ENCODE results near the gene PDE4D.

Gene PDE4D

DNA sequence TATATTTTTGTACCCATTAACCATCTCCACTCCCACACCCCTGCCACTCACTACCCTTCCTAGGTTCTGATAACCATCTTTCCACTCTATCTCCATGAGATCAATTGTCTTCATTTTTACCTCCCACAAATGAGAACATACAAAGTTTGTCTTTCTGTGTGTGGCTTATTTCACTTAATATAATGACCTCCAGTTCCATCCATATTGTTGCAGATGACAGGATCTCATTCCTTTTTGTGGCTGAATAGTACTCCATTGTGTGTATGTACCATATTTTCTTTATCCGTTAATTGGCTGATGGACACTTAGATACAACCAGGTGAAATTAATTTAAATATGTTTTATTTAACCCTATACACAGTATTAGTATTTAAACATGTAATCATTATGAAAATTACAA is 552.9 kb downstream of the PDE4D start:
- Mint-ChIP-seq H3K9me3 (no peaks in the 10 kb centered on the region), H3K36me3 (ENCODE audit: low read depth) (no peaks in the 10 kb centered on the region), H3K27ac (no peak overlapping the region), H3K27me3 (no peaks in the 10 kb centered on the region), H3K4me1 (ENCODE audit: low read depth) (no peaks in the 10 kb centered on the region), H3K4me3 (no peak overlapping the region)
- intact Hi-C loops (cut with micrococcal nuclease): no loop called here

DNA sequence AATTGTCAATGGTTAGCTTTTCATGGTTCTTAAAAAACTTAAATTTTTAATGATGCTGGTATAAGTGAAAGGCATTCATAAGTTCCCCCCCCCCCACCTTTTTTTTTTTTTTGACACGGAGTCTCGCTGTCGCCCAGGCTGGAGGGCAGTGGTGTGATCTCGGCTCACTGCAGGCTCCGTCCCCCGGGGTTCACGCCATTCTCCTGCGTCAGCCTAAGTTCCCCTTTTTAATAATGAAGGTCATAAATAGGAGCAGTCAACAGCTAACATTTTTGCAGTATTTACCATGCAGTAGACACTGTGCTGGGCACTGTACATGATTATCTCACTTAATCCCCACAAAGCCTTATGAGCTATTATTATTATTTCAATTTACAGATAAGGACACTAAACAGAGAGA is 556.3 kb downstream of the PDE4D start:
- H3K36me3 Mint-ChIP-seq (ENCODE audit: low read depth): no peaks in the 10 kb centered on the region
- H3K4me3 Mint-ChIP-seq: peak overlapping the region; percentile 26
- H3K27ac Mint-ChIP-seq: no peak overlapping the region
- H3K27me3 Mint-ChIP-seq: no peaks in the 10 kb centered on the region
- intact Hi-C loops (cut with micrococcal nuclease): no loop called here
- H3K9me3 Mint-ChIP-seq: no peaks in the 10 kb centered on the region
- no peaks in the 10 kb centered on the region for H3K4me1 Mint-ChIP-seq (ENCODE audit: low read depth)

DNA sequence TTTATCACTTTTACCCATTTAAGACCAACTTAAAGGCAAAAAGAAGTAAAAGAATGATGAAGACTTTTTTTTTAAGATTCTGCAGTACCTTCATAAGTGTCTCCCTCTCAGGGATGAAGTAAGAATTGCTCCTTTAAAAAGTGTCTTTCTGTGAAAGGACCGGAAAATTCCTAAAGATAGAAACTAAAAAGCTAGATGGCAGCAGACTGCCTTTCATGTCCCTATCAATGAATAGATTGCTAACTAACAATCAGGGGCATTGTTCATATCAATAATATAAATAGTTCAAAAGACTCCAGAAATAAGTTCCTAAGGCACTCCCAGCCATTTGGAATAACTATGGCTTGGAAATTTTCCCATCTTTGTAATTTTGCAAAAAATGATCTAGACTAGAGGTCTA is 558.0 kb downstream of the PDE4D start:
- intact Hi-C loops (cut with micrococcal nuclease): no loop called here
- no peaks in the 10 kb centered on the region for H3K27me3 Mint-ChIP-seq
- no peak overlapping the region for H3K27ac Mint-ChIP-seq
- H3K36me3 Mint-ChIP-seq (ENCODE audit: low read depth): no peaks in the 10 kb centered on the region
- H3K9me3 Mint-ChIP-seq: no peaks in the 10 kb centered on the region
- H3K4me3 Mint-ChIP-seq: no peak overlapping the region
- H3K4me1 Mint-ChIP-seq (ENCODE audit: low read depth): no peaks in the 10 kb centered on the region

DNA sequence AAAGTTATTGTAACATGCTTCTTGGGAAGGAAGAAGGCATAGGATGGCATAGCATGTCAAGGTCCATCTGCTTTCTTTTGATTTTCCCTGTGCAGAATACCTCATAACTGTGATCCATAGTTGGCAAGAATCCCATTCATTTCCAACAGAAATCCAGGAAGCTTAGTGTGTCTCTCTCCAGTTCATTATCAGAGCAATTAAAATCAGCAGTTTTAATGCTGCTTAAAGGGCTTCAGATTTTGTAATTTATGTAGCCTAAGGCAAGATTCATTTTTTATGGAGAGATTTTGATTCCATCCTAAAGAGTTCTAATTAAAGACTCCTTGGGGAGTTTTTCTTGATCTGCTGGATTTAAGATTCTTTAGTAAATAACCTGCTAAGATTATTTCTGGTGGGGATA is 560.1 kb downstream of the PDE4D start:
- Mint-ChIP-seq H3K9me3 (no peaks in the 10 kb centered on the region), H3K27ac (no peak overlapping the region), H3K4me1 (ENCODE audit: low read depth) (no peaks in the 10 kb centered on the region), H3K36me3 (ENCODE audit: low read depth) (no peaks in the 10 kb centered on the region), H3K4me3 (no peak overlapping the region), H3K27me3 (no peaks in the 10 kb centered on the region)
- intact Hi-C loops (cut with micrococcal nuclease): no loop called here

DNA sequence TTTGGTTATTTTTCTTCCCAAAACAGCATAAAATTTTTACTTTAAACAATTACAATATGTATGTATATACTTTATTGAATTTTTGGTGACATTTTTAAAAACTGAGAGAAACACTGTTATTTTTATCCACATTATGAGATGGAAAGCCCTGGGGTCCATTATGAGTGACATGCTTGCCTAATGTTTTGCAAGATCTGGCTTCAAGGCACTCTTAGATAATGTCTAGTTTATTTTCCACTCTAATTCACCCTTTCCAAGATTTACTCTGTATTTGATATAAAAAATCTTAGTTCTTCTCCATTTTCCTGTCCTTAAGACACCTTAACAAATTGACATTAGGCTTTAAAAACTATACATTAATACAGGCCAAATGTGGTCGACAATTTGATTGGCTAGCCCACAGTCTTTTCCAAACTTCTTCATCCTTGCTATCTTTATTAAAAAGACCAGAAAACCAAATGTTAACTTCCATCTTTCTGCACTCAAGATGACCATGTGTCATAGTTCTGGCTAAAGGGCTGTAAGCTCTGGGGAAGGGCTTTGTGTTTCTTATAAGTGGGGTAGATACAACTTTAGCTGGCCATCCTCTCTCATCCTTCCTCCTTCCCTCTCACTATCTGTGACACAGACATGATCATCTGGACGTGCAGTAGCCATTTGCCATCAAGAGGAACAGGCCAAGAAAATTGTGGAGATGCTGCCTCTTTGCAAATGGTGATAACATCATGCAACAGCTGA is 561.1 kb downstream of the PDE4D start:
- Mint-ChIP-seq H3K27me3 (no peaks in the 10 kb centered on the region), H3K36me3 (ENCODE audit: low read depth) (no peaks in the 10 kb centered on the region), H3K4me3 (no peak overlapping the region), H3K9me3 (no peaks in the 10 kb centered on the region), H3K4me1 (ENCODE audit: low read depth) (no peaks in the 10 kb centered on the region), H3K27ac (no peak overlapping the region)
- intact Hi-C loops (cut with micrococcal nuclease): no loop called here

DNA sequence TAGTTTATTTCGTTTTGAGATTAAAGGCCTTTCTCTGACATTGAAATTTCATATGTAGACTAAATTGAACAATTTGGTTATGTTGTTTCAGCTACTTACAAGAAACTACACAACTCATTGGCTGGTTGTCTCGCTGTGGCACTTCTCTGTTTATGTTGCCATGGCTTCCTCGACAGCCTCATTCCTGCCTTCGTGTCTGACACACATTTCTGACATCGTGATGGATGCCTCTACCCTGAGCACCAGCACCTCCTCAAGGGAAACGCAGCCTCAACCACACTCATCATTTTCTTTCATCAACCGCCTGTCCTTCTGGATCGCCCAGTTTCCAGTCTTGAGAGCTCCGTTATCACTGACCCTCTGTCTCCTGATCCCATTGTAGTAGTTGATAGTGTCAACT is 562.8 kb downstream of the PDE4D start:
- Mint-ChIP-seq H3K27ac (no peak overlapping the region), H3K36me3 (ENCODE audit: low read depth) (no peaks in the 10 kb centered on the region), H3K4me1 (ENCODE audit: low read depth) (no peaks in the 10 kb centered on the region), H3K4me3 (no peak overlapping the region), H3K27me3 (no peaks in the 10 kb centered on the region), H3K9me3 (no peaks in the 10 kb centered on the region)
- intact Hi-C loops (cut with micrococcal nuclease): no loop called here

DNA sequence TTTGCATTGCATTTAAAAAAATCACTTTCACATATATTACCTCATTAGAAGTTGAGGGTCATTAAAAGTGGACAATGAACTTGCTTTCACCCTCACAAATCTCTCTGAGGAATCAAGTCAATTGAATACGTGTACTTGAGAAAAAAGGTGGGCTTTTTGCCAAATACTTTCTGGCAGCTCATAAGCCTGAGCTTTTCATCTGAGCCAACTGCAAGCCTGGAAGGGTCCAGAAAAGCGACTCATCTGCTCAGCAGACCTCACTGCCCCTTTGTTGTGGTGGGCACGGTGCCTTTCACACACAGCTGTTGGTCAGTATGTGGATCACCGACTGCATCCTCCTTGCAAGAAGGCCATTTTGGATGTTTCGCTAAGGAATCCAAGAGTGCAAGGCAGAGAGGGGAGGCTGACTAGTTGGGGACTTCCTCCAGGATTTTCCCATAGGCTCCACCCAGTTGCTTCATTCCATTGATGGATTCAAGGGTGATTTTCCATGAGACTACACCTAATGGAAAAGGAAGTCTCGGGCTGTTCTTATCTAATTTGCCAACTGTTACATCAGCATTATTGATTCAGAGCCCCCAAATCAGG is 564.7 kb downstream of the PDE4D start:
- H3K4me3 Mint-ChIP-seq: no peak overlapping the region
- no peaks in the 10 kb centered on the region for H3K4me1 Mint-ChIP-seq (ENCODE audit: low read depth)
- no peaks in the 10 kb centered on the region for H3K27me3 Mint-ChIP-seq
- intact Hi-C loops (cut with micrococcal nuclease): no loop called here
- H3K36me3 Mint-ChIP-seq (ENCODE audit: low read depth): no peaks in the 10 kb centered on the region
- no peak overlapping the region for H3K27ac Mint-ChIP-seq
- no peaks in the 10 kb centered on the region for H3K9me3 Mint-ChIP-seq

DNA sequence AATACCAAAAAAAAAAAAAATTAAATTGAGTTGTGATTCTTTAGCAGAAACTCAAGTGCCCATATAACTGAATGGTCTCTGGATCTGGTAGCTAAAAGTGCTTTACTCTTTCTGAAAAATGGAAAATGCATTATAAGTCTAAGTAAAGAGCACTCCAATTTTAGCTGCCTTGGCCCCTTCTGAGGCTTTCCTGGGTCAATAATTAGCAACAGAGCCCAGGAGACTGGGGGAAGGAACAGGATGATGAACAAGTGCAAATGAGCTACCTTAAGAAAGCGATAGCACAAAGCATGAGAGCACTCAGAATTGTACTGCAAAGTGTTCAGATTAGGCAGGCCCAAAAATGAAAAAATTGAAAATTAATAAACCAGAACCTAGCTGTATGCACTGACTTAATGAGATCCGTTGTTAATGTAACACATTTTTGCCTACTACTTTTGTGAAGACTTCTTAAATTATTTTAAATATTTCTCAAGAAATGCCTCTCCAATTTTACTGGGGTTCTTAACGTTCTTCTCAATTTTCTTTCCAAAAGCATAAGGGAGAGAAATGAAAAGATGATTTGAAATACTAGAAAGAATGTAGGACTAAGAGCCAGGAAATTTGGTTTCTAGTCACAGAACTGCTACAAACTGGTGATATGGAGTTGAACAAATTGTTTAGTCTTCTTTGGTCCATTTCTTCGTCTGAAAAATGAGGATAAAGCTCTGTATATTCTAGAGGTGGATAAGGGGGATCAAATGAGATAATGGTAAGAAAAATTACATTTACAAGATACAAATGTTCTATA is 566.1 kb downstream of the PDE4D start:
- intact Hi-C loops (cut with micrococcal nuclease): no loop called here
- Mint-ChIP-seq H3K9me3 (no peaks in the 10 kb centered on the region), H3K4me1 (ENCODE audit: low read depth) (no peaks in the 10 kb centered on the region), H3K27me3 (no peaks in the 10 kb centered on the region), H3K36me3 (ENCODE audit: low read depth) (no peaks in the 10 kb centered on the region), H3K4me3 (no peak overlapping the region), H3K27ac (no peak overlapping the region)

DNA sequence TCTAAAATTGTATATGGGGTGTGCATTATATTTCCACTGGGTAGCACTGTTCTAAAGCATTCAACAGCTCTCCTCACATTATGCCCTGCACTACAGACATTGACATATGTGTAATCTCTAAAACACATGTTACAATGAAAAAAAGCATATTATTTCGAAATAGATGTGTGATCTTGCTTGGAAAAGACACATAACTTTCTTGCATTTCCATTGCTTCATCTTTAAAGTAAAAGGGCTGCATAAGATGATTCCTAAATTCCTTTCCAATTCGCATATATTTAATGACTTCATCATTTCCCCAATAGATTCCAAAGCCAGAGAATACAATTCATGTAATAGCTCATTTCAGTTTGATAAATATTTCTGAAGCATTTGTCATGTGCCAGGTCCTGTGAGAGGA is 566.9 kb downstream of the PDE4D start:
- Mint-ChIP-seq H3K27ac (no peak overlapping the region), H3K4me1 (ENCODE audit: low read depth) (no peaks in the 10 kb centered on the region), H3K36me3 (ENCODE audit: low read depth) (no peaks in the 10 kb centered on the region), H3K27me3 (no peaks in the 10 kb centered on the region), H3K9me3 (no peaks in the 10 kb centered on the region), H3K4me3 (no peak overlapping the region)
- intact Hi-C loops (cut with micrococcal nuclease): no loop called here

DNA sequence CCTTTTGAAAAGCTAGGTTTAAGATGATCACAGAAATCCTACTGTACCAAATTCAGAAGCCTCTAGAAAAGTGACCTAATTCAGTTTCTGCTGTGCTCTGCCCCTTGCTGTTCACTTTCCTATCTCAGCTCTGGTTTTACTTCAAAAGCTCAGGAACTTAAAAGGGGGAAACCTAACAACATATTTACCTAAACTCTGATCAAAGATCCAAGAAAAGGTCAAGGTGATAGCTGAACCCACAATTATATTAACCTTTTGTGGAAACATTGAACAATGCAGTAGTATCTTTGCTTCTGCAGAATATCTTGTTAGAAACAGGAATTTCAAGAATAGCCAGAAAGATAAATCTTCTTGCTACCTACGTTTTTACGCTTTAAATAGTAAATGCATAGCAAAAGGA is 568.5 kb downstream of the PDE4D start:
- Mint-ChIP-seq H3K27ac (no peak overlapping the region), H3K4me3 (no peak overlapping the region), H3K4me1 (ENCODE audit: low read depth) (no peaks in the 10 kb centered on the region), H3K27me3 (no peaks in the 10 kb centered on the region), H3K9me3 (no peaks in the 10 kb centered on the region), H3K36me3 (ENCODE audit: low read depth) (no peaks in the 10 kb centered on the region)
- intact Hi-C loops (cut with micrococcal nuclease): no loop called here

DNA sequence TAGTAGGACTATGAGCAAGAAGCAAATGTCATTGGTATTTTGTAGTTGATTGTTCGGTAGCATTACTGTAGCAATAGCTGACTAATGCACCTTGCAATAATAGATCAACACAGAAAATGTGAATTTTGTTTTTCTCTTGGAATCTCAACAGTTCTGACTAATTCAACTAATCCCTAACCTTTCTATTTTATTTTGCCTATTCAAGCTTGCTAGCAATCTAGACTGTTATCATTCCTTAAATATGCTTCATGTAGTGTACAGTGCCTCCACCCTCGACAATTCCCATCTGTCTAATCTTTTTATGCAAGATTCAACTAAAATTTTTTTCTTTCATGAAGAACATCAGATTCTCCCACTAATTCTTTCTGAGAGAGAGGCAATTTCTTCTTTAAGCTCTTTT is 570.6 kb downstream of the PDE4D start:
- Mint-ChIP-seq H3K9me3 (no peaks in the 10 kb centered on the region), H3K4me3 (no peak overlapping the region), H3K27ac (no peak overlapping the region), H3K27me3 (no peaks in the 10 kb centered on the region), H3K36me3 (ENCODE audit: low read depth) (no peaks in the 10 kb centered on the region), H3K4me1 (ENCODE audit: low read depth) (no peaks in the 10 kb centered on the region)
- intact Hi-C loops (cut with micrococcal nuclease): no loop called here

DNA sequence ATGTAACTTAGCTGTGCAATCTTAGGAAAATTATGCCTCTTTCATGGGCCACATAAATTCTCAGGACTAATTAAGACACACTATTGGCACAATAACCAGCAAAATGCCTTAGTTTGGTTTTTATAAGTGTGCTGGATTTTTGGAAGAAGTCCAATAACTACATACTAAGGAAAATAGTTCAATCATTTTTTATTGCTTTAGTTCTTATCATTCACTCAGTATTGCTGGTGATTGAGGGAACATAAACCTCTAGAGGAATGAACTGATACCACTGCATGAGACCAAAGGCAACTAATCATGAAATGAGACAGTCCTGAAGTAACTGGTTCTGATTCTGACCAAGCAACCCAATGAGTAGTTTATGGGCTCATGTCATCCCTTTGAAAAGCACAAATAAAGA is 571.5 kb downstream of the PDE4D start:
- H3K4me3 Mint-ChIP-seq: no peak overlapping the region
- H3K27ac Mint-ChIP-seq: no peak overlapping the region
- intact Hi-C loops (cut with micrococcal nuclease): no loop called here
- H3K9me3 Mint-ChIP-seq: no peaks in the 10 kb centered on the region
- H3K36me3 Mint-ChIP-seq (ENCODE audit: low read depth): no peaks in the 10 kb centered on the region
- no peaks in the 10 kb centered on the region for H3K4me1 Mint-ChIP-seq (ENCODE audit: low read depth)
- H3K27me3 Mint-ChIP-seq: no peaks in the 10 kb centered on the region

DNA sequence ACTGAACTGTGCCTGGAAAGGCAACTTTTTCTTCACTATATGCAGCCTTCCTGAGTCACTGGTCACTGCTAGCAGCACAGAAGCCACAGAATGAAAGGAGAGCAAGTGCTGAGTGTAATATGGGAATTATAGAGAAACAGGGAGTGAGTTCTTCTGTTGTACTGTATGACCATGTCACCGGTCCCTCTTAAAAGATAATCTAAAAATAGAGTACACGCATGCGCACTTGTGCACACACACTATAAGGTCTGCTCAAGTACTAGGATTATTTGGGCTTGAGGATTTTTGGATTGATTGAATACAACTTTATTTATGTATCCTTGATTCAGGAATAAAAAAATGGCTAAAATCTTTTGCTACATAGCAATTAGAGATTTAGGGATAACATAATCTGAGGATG is 571.9 kb downstream of the PDE4D start:
- H3K36me3 Mint-ChIP-seq (ENCODE audit: low read depth): no peaks in the 10 kb centered on the region
- H3K9me3 Mint-ChIP-seq: no peaks in the 10 kb centered on the region

DNA sequence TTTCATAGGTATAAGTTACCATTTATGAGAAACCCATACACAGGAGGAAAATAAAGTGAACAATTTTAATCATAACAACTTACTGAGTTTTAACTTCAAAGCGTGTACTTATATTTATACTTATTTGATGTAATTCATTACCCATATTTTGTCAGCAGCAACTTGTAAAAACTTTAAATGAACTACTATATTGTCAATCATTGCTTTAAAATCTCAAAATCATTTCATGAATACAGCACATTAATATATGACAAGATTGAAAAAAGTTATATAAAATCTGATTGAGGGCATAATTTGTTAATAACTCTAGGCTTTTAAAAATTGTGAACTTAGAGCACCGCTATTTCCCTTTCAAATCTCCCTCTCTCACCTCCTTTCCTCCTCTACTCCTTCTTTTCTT is 573.1 kb downstream of the PDE4D start:
- intact Hi-C loops (cut with micrococcal nuclease): no loop called here
- Mint-ChIP-seq H3K4me1 (ENCODE audit: low read depth) (no peaks in the 10 kb centered on the region), H3K4me3 (no peak overlapping the region), H3K9me3 (peaks cover 8% of the 10 kb centered on the region), H3K27me3 (no peaks in the 10 kb centered on the region), H3K36me3 (ENCODE audit: low read depth) (no peaks in the 10 kb centered on the region), H3K27ac (no peak overlapping the region)

More for the DNA sequence above, 571.9 kb downstream of the PDE4D start:
- Mint-ChIP-seq H3K4me1 (ENCODE audit: low read depth) (no peaks in the 10 kb centered on the region), H3K27me3 (no peaks in the 10 kb centered on the region), H3K4me3 (no peak overlapping the region), H3K27ac (no peak overlapping the region)
- intact Hi-C loops (cut with micrococcal nuclease): no loop called here

All from dendritic cell treated with granulocyte-macrophage colony-stimulating factor and Interleukin-4, amounts not matched to agents 40 ng/mL and 50 ng/mL, for 4 days (primary cell).